Measurements from ENCODE around the gene AP2A1. TPM values are rescaled to one million over a fixed set of nuclear protein-coding genes. Genes with fewer than 3 reads are reported as not detected.

Gene AP2A1
- total and polyA plus RNA-seq, 9 of the 15 experiments (the other 6 are each of a cell fraction or from before 2014, with no cell fraction given): 0.55 to 150 (median 31.9) TPM

GRCh38 chr19:49746206-49746958, 20.4 kb upstream of the AP2A1 start (continued):
- TF ChIP-seq, protein P1, sequence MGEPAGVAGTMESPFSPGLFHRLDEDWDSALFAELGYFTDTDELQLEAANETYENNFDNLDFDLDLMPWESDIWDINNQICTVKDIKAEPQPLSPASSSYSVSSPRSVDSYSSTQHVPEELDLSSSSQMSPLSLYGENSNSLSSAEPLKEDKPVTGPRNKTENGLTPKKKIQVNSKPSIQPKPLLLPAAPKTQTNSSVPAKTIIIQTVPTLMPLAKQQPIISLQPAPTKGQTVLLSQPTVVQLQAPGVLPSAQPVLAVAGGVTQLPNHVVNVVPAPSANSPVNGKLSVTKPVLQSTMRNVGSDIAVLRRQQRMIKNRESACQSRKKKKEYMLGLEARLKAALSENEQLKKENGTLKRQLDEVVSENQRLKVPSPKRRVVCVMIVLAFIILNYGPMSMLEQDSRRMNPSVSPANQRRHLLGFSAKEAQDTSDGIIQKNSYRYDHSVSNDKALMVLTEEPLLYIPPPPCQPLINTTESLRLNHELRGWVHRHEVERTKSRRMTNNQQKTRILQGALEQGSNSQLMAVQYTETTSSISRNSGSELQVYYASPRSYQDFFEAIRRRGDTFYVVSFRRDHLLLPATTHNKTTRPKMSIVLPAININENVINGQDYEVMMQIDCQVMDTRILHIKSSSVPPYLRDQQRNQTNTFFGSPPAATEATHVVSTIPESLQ (CRISPR knock-in tag; IDR thresholded peaks at IDR 0.05): peak; percentile 85; the same call in 1 of the 2 replicates
- TF ChIP-seq MAFG (tag; conservative IDR thresholded peaks at IDR 0.05) (no peak), GATAD2A (IDR thresholded peaks at IDR 0.05) (0 out of 2 replicates have a peak, but pooled peaks have one; percentile 21), ZNF445 (CRISPR knock-in tag; IDR thresholded peaks at IDR 0.05; ENCODE audit: low read depth) (no peak), MCM2 (IDR thresholded peaks at IDR 0.05; ENCODE audit: low read depth) (no peak), FOXA3 (CRISPR knock-in tag; conservative IDR thresholded peaks at IDR 0.05 in 1 of 2, IDR thresholded peaks at IDR 0.05 in 1 of 2) (no peak), ELF1 (tag; IDR thresholded peaks at IDR 0.05) (no peak), HDAC6 (IDR thresholded peaks at IDR 0.05; ENCODE audit: low read depth, low read length) (no peak), TRIM28 (IDR thresholded peaks at IDR 0.05) (no peak), L3MBTL2 (IDR thresholded peaks at IDR 0.05) (peak; percentile 97), NCOA1 (IDR thresholded peaks at IDR 0.05; ENCODE audit: low read depth) (no peak; the same call in 1 of the 2 replicates), ZBTB40 (IDR thresholded peaks at IDR 0.05) (0 out of 2 replicates have a peak, but pooled peaks have one; percentile 24), ZBTB40 (CRISPR knock-in tag; IDR thresholded peaks at IDR 0.05) (no peak), ZBTB33 (CRISPR knock-in tag; IDR thresholded peaks at IDR 0.05) (peak; percentile 99), NFXL1 (CRISPR knock-in tag; IDR thresholded peaks at IDR 0.05) (no peak)
